Ascending aorta (tissue), 2 donors: ENCODE results near the gene ZDHHC22. TPM values are rescaled to one million over a fixed set of nuclear protein-coding genes. Genes with fewer than 3 reads are reported as not detected.

Experiments used
- DNase-seq, 2 donors: peaks; one replicate each; pipeline ENCODE4 v3.0.0-alpha.2; 2019; ENCODE audit warnings: low spot score in 2 of 2
- H3K27ac ChIP-seq, 2 donors: fragments of 200-600 bp; sonication (generic); one replicate each; pipeline ENCODE4 v1.5.1; 2016 to 2017; ENCODE audit warnings: mild to moderate bottlenecking in 1 of 2
- H3K27me3 ChIP-seq: fragments of 200-600 bp; sonication (generic); one replicate; pipeline ENCODE4 v1.5.1; 2017
- H3K36me3 ChIP-seq, 2 donors: fragments of 200-600 bp; sonication (generic); one replicate each; pipeline ENCODE4 v1.5.1; 2016
- H3K4me1 ChIP-seq, 2 donors: fragments of 200-600 bp; sonication (generic); one replicate each; pipeline ENCODE4 v1.5.1; 2016 to 2017; ENCODE audit warnings: mild to moderate bottlenecking in 1 of 2
- H3K4me3 ChIP-seq, 2 donors: fragments of 200-600 bp; sonication (generic); one replicate each; pipeline ENCODE4 v1.5.1; 2016 to 2017; ENCODE audit warnings: mild to moderate bottlenecking in 1 of 2
- H3K9me3 ChIP-seq, 2 donors: fragments of 200-600 bp; sonication (generic); one replicate each; pipeline ENCODE4 v1.5.1; 2016
- intact Hi-C: fragments of 100-400 bp; cut with DNase I; formaldehyde crosslinking; loops from one replicate; pipeline ENCODE4 v1.15.1; 2023
- total RNA-seq: library from RNA; depleted of rRNA; stranded (reverse); fragments of >200 nt; gene quantifications from one replicate; pipeline ENCODE4 v1.1.0, GENCODE V29; 2016
- TF ChIP-seq, protein P1 (sequence below), 3 experiments: fragments of 200-600 bp in 2 of 3; fragments of 450-650 bp in 1 of 3; sonication (generic) in 2 of 3; IDR thresholded peaks; one replicate each; pipeline ENCODE4 v1.5.1; 2016 to 2019; ENCODE audit warnings: antibody characterized with exemption in 3 of 3, mild to moderate bottlenecking in 1 of 3, moderate library complexity in 1 of 3

Gene ZDHHC22
- total RNA-seq, 1 donor from 2014 or later, result not detected

DNA sequence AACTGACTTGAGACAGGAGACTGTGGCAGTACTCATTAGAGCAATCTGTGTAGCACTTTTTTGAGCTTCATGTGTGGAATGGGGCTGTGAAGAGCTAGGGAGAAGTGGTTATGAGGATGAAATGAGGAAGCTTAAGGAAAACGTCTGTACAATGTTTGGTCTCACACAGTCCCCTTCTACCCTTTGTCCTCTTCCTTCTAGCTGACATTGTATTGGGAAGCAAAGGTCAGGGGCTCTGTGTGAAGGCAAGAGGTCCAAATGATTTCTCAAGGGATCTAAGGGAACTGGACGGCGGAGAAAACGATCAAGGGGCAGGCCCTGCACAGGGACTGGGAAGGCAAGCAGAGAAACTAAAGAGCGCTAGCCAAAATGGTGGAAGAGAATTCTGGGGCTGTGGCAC is 56.6 kb downstream of the ZDHHC22 start:
- Histone ChIP-seq H3K27ac (no peak overlapping the region), H3K36me3 (no peaks in the 10 kb centered on the region), H3K9me3 (peaks cover 0 to 2% of the 10 kb centered on the region in 2 donors), H3K4me1 (no peaks in the 10 kb centered on the region), H3K27me3 (no peaks in the 10 kb centered on the region), H3K4me3 (no peak overlapping the region)
- peak in 1 of 2 donors; percentile 24 for DNase-seq
- TF ChIP-seq, protein P1, sequence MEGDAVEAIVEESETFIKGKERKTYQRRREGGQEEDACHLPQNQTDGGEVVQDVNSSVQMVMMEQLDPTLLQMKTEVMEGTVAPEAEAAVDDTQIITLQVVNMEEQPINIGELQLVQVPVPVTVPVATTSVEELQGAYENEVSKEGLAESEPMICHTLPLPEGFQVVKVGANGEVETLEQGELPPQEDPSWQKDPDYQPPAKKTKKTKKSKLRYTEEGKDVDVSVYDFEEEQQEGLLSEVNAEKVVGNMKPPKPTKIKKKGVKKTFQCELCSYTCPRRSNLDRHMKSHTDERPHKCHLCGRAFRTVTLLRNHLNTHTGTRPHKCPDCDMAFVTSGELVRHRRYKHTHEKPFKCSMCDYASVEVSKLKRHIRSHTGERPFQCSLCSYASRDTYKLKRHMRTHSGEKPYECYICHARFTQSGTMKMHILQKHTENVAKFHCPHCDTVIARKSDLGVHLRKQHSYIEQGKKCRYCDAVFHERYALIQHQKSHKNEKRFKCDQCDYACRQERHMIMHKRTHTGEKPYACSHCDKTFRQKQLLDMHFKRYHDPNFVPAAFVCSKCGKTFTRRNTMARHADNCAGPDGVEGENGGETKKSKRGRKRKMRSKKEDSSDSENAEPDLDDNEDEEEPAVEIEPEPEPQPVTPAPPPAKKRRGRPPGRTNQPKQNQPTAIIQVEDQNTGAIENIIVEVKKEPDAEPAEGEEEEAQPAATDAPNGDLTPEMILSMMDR (IDR thresholded peaks at IDR 0.05), result no peak
- intact Hi-C loops, result no loop called here

DNA sequence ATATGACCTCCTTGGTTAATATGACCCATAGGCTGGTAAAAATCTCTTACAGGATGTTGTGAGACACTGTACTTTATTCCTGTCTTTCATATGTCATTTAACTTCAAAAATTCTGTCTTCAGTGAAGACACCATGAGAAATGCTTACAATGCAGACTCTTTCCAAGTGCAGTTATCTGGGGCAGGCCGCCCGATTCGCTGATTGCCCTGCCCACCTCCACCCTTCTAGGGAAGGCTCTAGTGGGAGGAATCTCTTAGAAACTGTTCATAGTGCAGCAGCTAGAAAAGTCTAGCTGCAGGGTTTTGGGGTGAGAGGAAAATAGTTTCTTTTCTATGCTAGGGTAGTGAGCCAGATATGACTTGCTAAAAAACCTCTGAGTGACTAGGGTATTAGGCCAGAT is 58.5 kb downstream of the ZDHHC22 start:
- intact Hi-C loops, result no loop called here
- TF ChIP-seq, protein P1 (IDR thresholded peaks at IDR 0.05), result no peak
- no peak overlapping the region for H3K4me3 ChIP-seq
- no peaks in the 10 kb centered on the region for H3K27me3 ChIP-seq
- H3K36me3 ChIP-seq, result no peaks in the 10 kb centered on the region
- H3K27ac ChIP-seq, result no peak overlapping the region
- peaks cover 0 to 5% of the 10 kb centered on the region in 2 donors for H3K9me3 ChIP-seq
- H3K4me1 ChIP-seq, result no peaks in the 10 kb centered on the region
- no peak for DNase-seq

DNA sequence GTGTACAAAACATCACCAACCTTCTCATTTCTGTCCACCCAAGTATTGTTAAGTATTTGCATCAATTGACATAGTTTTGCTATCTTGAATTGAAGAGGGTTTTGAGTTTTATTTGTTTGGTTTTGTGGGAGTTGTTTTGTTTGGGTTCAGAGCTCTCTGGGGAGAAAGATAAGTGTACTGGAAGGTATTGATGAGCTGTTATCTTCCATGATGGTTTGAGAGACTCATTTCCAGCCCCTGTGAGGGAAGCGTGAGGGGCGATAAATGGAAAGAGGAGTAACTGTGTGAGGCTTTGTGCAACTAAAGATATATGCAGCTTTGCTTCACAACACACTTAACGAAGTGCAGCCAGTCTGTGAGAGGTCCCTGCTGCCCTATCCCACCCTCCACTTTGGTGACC is 59.2 kb downstream of the ZDHHC22 start:
- Histone ChIP-seq H3K27ac (no peak overlapping the region), H3K36me3 (no peaks in the 10 kb centered on the region), H3K4me1 (no peaks in the 10 kb centered on the region), H3K4me3 (no peak overlapping the region), H3K27me3 (no peaks in the 10 kb centered on the region), H3K9me3 (peaks cover 0 to 5% of the 10 kb centered on the region in 2 donors)
- intact Hi-C loops, result no loop called here
- DNase-seq, result no peak
- TF ChIP-seq, protein P1 (IDR thresholded peaks at IDR 0.05), result no peak

Other genes starting within 250 kb of the ZDHHC22 start
- 68.1 TPM for gene IRF2BPL, start 113.1 kb downstream of the ZDHHC22 start, total RNA-seq
- gene CIPC, start 43.5 kb downstream of the ZDHHC22 start, total RNA-seq, result 5.0 TPM
- 0.11 TPM for gene TMEM63C, start 40.0 kb upstream of the ZDHHC22 start, total RNA-seq
- not detected for gene NGB, start 129.4 kb upstream of the ZDHHC22 start, total RNA-seq
- 28.4 TPM for gene POMT2, start 179.1 kb upstream of the ZDHHC22 start, total RNA-seq
- 22.6 TPM for gene GSTZ1, start 179.2 kb upstream of the ZDHHC22 start, total RNA-seq
- 3.7 TPM for gene TMED8, start 235.3 kb upstream of the ZDHHC22 start, total RNA-seq
- gene SAMD15, start 235.6 kb upstream of the ZDHHC22 start, total RNA-seq, result not detected